DMS153 treated with DMSO at 0.1 percent for 48 hours (cell line): ENCODE measurements around the gene ZNF786.
"Not testable (repeated sequence)": the region's sequence is repeated elsewhere in the genome, so short reads cannot be mapped to it uniquely, and the experiment has no call there.

ENCODE experiments used
- DNase-seq: peaks from one replicate; lab custom pipeline; 2025; ENCODE audit not compliant: unreplicated experiment; lab: John Stamatoyannopoulos, UW

Gene ZNF786

DNA sequence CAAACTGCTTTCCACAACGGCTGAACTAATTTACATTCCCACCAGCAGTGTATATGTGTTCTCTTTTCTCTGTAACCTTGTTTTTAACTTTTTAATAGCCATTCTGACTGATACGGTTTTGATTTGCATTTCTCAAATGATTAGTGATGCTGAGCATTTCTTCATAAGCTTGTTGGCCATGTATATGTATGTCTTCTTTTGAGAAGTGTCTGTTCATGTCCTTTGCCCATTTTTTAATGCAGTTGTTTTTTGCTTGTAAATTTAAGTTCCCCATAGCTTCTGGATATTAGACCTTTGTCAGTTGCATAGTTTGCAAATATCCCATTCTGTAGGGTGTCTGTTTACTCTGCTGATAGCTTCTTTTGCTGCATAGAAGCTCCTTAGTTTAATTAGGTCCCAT, 6.1 kb downstream of the ZNF786 start:
- DNase-seq: no peak

DNA sequence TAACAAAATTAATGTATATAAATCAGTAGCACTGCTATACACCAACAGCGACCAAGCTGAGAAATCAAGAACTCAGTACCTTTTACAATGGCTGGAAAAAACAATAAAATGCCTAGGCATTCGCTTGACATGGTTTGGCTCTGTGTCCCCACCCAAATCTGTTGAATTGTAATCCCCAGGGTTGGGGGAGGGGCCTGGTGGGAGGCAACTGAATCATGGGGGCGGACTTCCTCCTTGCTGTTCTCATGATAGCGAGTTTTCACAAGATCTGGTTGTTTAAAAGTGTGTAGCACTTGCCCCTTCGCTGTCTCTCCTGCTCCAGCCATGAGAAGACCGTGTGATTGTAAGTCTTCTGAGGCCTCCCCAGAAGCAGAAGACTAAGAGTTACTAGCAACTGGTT, 8.6 kb downstream of the ZNF786 start:
- no peak for DNase-seq

- DNase-seq: no peak
Observed at GRCh38 chr7:149077594-149077993, 12.9 kb downstream of the ZNF786 start.

- no peak for DNase-seq
Observed at GRCh38 chr7:149075286-149075685, 15.2 kb downstream of the ZNF786 start.

DNA sequence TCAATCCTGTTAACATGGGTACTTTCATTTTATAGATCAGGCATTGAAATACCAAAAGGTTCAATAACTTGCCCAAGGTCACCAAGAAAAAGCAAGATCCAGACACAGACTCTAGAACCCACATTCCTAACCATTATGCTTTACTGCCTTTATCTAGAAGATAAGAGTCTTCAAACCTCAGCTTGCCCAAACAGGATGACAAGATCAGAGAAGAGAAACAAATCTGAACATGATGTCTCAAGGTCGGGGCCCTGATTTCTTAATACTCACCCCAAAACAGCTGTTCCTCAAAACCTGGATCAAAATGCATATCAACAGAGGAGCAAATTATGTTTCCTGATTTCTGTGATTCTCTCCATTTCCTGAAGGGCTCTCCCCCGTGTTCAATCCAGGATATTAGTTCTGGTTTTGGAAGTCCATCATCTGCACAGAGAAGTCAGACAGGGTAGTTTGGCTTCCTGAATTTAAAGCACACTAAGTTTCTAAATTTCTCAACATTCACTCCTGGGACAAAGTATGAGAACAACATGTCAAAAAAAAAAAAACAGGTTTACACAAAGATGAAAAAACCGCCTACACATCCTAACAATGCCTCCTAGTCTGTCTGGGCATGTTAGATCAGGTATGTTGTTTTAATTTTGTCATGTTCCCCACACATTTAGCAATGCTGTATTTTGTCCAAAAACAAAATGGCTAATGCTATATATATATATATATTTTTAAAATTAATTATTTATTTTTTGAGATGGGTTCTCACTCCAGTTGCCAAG, 16.2 kb downstream of the ZNF786 start:
- DNase-seq: no peak

- no peak for DNase-seq
Observed at GRCh38 chr7:149072438-149072775, 18.1 kb downstream of the ZNF786 start.

DNA sequence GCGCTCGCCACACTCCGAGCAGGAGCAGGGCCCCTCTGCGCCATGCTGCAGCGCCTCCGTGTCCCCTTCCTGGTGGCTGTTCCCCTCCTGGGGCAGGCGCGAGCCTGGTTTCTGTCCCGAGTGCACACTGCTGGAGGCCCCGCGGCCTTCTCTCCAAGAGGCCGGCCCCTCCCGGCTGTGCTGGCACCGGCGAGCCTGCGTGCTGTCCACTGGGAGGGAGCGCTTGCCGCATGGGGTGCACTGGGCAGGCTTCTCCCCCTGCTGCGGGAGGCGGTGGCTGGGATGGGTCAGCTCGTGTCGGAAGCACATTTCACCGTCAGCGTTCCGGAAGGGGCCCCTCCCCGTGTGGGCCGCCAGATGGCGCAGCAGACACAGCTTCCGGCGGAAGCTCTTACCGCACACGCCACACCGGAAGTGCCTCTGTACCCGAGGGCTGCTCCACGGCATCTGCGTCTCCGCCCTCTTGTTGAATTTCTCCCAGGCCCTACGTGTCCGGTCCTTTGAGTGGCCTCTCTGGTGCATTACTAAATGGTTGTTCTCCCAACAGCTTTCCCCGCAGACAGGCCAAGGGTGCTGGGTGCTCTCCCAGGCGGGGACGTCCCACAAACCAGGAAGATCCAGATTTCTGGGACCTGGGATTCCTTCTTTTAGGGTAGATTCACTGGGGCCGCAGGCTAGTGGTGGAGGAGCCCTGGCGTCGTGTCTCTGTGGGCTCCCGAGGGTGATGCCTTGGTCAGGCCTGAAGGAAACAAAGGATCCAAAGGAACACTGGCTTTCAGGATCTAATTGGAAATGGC, 18.7 kb downstream of the ZNF786 start:
- DNase-seq: no peak

- no peak for DNase-seq
Observed at GRCh38 chr7:149071182-149071635, 19.3 kb downstream of the ZNF786 start.

GRCh38 chr7:149070372-149071125, 20.0 kb downstream of the ZNF786 start:
- no peak for DNase-seq

DNA sequence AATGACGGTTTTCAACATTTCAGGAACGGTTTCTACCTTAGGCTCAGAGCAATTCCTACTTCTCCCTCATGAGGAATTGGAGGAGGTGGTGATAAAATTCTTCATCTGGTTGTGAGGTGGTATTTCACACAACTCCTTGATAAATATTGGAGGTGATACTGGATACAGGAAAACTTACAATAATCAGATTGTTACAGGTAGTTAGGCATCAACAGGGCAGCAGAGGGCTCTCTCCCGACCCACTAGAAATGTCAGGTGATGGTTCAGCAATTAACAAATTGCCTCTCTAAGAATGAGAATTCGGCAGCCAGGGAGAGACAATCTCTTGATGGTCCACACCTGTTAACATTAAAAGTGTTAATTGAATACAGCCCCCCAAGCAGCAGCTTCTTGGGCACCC, 22.6 kb downstream of the ZNF786 start:
- no peak for DNase-seq

- DNase-seq: no peak
Observed at GRCh38 chr7:149063476-149063875, 27.0 kb downstream of the ZNF786 start.

DNA sequence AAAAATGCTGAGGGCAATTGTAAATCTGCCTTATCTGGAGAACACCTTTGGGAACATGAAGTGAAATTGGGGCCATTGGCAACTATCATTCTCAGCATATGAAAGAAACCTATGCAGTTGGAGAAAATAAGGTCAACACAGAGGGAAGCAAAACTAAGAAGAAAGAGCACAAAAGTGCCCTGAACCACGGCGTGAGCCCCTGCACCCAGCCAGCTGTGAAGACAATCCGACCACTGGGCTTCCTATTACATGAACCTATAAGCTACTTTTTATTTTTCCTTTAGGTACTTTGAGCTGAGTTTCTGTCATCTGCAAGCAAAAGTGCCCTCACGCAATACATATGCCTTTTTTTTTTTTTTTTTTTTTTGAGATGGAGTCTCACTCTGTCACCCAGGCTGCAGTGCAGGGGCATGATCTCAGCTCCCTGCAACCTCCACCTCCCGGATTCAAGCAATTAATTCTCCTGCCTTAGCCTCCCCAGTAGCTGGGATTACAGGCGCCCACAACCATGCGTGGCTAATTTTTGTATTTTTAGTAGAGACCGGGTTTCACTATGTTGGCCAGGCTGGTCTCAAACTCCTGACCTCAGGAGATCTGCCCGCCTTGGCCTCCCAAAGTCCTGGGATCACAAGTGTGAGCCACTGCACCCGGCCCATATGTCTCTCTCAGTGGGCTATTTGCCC, 28.2 kb downstream of the ZNF786 start:
- DNase-seq: not testable (repeated sequence)

- DNase-seq: no peak
Observed at GRCh38 chr7:149060156-149060555, 30.4 kb downstream of the ZNF786 start.

DNA sequence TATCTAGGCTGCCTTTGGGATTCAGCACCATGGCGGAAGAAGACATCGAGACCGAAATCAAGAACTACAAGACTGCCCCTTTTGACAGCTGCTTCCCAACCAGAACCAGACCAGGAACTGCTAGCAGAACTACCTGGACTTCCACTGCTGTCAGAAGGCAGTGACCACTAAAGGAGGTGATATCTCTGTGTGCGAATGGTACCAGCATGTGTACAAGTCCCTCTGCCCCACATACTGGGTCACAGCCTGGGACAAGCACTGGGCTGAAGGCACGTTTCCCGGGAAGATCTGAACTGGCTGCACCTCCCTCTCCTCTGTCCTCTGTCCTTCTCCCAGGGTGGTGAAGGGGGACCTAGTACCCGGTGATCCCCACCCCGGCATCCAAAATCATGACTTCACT, 36.6 kb downstream of the ZNF786 start:
- no peak for DNase-seq

- no peak for DNase-seq
Observed at GRCh38 chr7:149053384-149053783, 37.1 kb downstream of the ZNF786 start.

DNA sequence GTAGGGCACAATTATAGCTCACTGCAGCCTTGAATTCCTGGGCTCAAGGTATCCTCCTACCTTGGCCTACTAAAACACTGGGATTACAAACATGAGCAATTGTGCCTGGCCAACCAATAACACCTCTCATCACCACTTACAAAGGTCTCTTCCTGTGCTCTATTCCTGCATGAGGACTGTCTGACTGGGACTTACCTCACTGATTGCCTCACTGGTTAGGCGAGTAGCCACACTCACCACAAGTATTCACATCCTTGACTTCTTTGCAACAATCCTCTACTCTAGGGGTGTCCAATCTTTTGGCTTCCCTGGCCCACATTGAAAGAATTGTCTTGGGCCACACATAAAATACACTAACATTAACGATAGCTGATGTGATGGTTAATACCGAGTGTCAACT, 39.6 kb downstream of the ZNF786 start:
- no peak for DNase-seq

DNA sequence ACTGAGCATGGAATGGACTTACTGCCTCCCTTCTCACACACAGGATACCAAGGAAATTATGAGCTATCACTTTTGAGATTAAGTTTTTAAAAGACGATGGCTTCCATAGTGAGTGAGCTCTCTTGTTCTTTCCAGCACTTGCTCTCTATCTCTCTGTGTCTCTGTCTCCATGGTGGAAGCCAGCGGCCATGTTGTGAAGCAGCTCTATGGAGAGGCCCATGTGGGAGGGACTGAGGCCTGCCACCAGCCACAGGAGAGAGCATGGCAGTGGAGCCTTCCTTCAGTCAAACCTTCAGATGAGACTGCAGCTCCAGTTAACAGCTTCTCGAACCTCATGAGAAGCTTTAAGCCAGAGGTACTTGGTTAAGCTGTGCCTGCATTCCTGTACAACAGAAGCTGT, 41.7 kb downstream of the ZNF786 start:
- DNase-seq: no peak

DNA sequence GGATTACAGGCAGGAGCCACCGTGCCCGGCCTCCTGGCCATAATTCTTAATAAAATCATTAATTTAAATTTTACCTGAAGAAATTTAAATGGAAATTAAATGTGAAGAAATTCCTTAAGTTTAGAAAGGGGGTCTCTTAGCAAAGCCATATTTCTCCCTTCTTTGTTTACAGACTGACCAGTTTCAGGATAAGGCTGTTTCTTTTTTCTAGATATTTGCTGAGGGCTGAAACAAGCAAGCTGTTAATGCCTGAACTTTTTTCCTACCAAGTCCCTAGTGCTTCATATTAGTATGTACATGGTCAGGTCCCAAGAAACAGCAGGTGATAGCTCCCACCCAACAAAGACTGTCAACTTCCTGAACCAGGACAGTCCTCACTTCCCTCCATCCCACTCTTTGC, 44.1 kb downstream of the ZNF786 start:
- no peak for DNase-seq

DNA sequence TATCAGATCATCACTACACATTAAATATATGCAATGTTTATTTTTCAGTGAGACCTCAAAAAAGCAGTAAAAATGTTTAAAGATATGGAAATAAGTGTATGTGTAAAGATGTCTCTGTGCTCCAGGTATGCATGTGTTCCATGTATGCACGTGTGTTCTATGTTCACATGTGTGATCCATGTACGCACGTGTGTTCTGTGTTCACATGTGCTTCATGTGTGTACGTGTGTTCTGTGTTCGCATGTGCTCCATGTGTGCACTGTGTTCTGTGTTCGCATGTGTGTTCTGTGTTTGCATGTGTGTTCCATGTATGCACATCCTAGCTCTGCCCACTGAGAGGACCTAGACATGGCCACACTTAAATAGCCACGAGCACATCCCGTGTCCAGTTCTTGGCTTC, 46.6 kb downstream of the ZNF786 start:
- no peak for DNase-seq

DNA sequence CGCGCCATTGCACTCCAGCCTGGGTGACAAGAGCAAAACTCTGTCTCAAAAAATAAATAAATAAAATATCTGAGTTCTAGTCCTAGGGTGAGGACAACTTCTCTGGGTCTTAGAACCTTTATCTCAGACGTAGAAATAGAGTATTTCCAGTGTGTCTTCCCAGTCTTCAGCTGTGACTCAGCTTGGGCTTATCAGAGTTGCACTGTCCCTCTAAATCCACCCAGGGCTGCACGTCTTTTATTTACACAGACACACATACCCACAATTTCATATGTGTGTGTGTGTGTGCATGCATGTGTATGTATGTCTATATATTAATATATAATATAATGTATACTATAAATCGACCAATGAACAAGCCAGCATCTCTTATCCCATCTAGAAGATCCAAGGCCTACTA, 49.2 kb downstream of the ZNF786 start:
- DNase-seq: no peak

DNA sequence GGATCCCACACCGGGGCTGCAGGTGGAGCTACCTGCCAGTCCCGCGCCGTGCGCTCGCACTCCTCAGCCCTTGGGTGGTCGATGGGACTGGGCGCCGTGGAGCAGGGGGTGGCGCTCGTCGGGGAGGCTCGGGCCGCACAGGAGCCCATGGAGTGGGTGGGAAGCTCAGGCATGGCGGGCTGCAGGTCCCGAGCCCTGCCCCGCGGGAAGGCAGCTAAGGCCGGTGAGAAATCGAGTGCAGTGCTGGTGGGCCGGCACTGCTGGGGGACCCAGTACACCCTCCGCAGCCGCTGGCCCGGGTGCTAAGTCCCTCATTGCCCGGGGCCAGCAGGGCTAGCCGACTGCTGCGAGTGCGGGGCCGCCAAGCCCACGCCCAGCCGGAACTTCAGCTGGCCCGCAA, 51.9 kb downstream of the ZNF786 start:
- not testable (repeated sequence) for DNase-seq
